DOHH2 (cell line): ENCODE data around the gene PCSK9.

Experiments used
- H3F3A ChIP-seq: fragments of 200-600 bp; sonication (generic), shearing (Covaris generic); 2 replicates; pipeline ENCODE4 v1.6.0; 2016; ENCODE audit warnings: antibody characterized with exemption, mild to moderate bottlenecking; ENCODE audit not compliant: control insufficient read depth, insufficient read depth
- H3K27ac ChIP-seq: fragments of 200-600 bp; sonication (generic); 2 replicates; pipeline ENCODE4 v1.5.1; 2014; ENCODE audit warnings: low read depth, mild to moderate bottlenecking, low read length, moderate library complexity
- H3K27me3 ChIP-seq: fragments of 200-600 bp; sonication (generic); 2 replicates; pipeline ENCODE4 v1.6.1; 2014; ENCODE audit warnings: mild to moderate bottlenecking, low read length, mixed read lengths; ENCODE audit not compliant: control insufficient read depth
- H3K36me3 ChIP-seq: fragments of 200-600 bp; sonication (generic); 2 replicates; pipeline ENCODE4 v1.6.1; 2014; ENCODE audit warnings: mild to moderate bottlenecking, low read length, moderate library complexity, mixed read lengths; ENCODE audit not compliant: control insufficient read depth
- H3K4me1 ChIP-seq: fragments of 200-600 bp; sonication (generic); 2 replicates; pipeline ENCODE4 v1.6.1; 2014; ENCODE audit warnings: mild to moderate bottlenecking, low read length, mixed read lengths; ENCODE audit not compliant: control insufficient read depth
- H3K4me2 ChIP-seq: fragments of 200-600 bp; sonication (generic); 2 replicates; pipeline ENCODE4 v1.6.0; 2014; ENCODE audit warnings: mild to moderate bottlenecking, low read length, moderate library complexity
- H3K4me3 ChIP-seq: fragments of 200-600 bp; sonication (generic); 2 replicates; pipeline ENCODE4 v1.5.1; 2014; ENCODE audit warnings: mild to moderate bottlenecking, low read length, mixed read lengths
- H3K79me2 ChIP-seq: fragments of 200-600 bp; sonication (generic); 2 replicates; pipeline ENCODE4 v1.6.1; 2014; ENCODE audit warnings: mild to moderate bottlenecking, low read length, mixed read lengths; ENCODE audit not compliant: control insufficient read depth
- H3K9me2 ChIP-seq: fragments of 200-600 bp; sonication (generic); replicated peaks from 2 replicates; pipeline ENCODE4 v1.6.1; 2014; ENCODE audit warnings: mild to moderate bottlenecking, low read length, mixed read lengths; ENCODE audit not compliant: control insufficient read depth
- H3K9me3 ChIP-seq: fragments of 200-600 bp; sonication (generic); 2 replicates; pipeline ENCODE4 v1.6.1; 2014; ENCODE audit warnings: antibody characterized with exemption, low read length, mixed read lengths; ENCODE audit not compliant: control insufficient read depth, insufficient read depth
- H4K20me1 ChIP-seq: fragments of 200-600 bp; sonication (generic); 2 replicates; pipeline ENCODE4 v1.6.0; 2014; ENCODE audit warnings: low read depth, mild to moderate bottlenecking, antibody characterized with exemption, low read length, moderate library complexity; ENCODE audit not compliant: control insufficient read depth, insufficient read depth
- CTCF ChIP-seq: fragments of 200-600 bp; sonication (generic); IDR thresholded peaks from one replicate; pipeline ENCODE4 v1.5.1; 2014; ENCODE audit warnings: antibody characterized with exemption, mild to moderate bottlenecking, low read depth, low read length; ENCODE audit not compliant: poor library complexity, severe bottlenecking
- EZH2phosphoT487 ChIP-seq: fragments of 200-600 bp; sonication (generic); IDR thresholded peaks from 2 replicates; pipeline ENCODE4 v1.6.1; 2017; ENCODE audit warnings: borderline replicate concordance, mild to moderate bottlenecking, antibody characterized with exemption, low read length, moderate library complexity, mixed read lengths

PCSK9 gene

GRCh38 chr1:55033265-55033614 is 6.1 kb upstream of the PCSK9 start:
- no peak overlapping the region for H3K4me3 ChIP-seq
- H3K36me3 ChIP-seq: no peaks in the 10 kb centered on the region
- H3K27me3 ChIP-seq: peaks cover 24% of the 10 kb centered on the region
- no peak for TF ChIP-seq CTCF
- TF ChIP-seq EZH2phosphoT487: no peak
- H3K79me2 ChIP-seq: no peaks in the 10 kb centered on the region
- H3K9me3 ChIP-seq: no peaks in the 10 kb centered on the region
- H3K4me2 ChIP-seq: no peak overlapping the region
- H3K9me2 ChIP-seq: no peaks in the 10 kb centered on the region
- H3K4me1 ChIP-seq: no peaks in the 10 kb centered on the region
- H3K27ac ChIP-seq: no peak overlapping the region
- H3F3A ChIP-seq: no peaks in the 10 kb centered on the region
- no peaks in the 10 kb centered on the region for H4K20me1 ChIP-seq

GRCh38 chr1:55034476-55035133 is 4.7 kb upstream of the PCSK9 start:
- Histone ChIP-seq H3F3A (no peaks in the 10 kb centered on the region), H3K4me2 (no peak overlapping the region)

GRCh38 chr1:55035904-55036303 is 3.4 kb upstream of the PCSK9 start:
- TF ChIP-seq EZH2phosphoT487 (no peak), CTCF (no peak)
- H3K79me2 ChIP-seq: no peaks in the 10 kb centered on the region
- peaks cover 32% of the 10 kb centered on the region for H3K27me3 ChIP-seq
- H3K4me2 ChIP-seq: no peak overlapping the region
- no peaks in the 10 kb centered on the region for H3K9me2 ChIP-seq
- no peaks in the 10 kb centered on the region for H3K9me3 ChIP-seq
- H4K20me1 ChIP-seq: no peaks in the 10 kb centered on the region
- no peaks in the 10 kb centered on the region for H3K36me3 ChIP-seq
- no peaks in the 10 kb centered on the region for H3F3A ChIP-seq
- no peaks in the 10 kb centered on the region for H3K4me1 ChIP-seq
- no peak overlapping the region for H3K4me3 ChIP-seq
- H3K27ac ChIP-seq: no peak overlapping the region

More at GRCh38 chr1:55034476-55035133, 4.7 kb upstream of the PCSK9 start:
- Histone ChIP-seq H4K20me1 (no peaks in the 10 kb centered on the region), H3K9me3 (no peaks in the 10 kb centered on the region), H3K4me1 (no peaks in the 10 kb centered on the region), H3K27me3 (peaks cover 29% of the 10 kb centered on the region), H3K79me2 (no peaks in the 10 kb centered on the region), H3K36me3 (no peaks in the 10 kb centered on the region), H3K4me3 (no peak overlapping the region), H3K27ac (no peak overlapping the region), H3K9me2 (no peaks in the 10 kb centered on the region)
- TF ChIP-seq CTCF: no peak
- TF ChIP-seq EZH2phosphoT487: no peak
